Fibroblast of skin of abdomen (primary cell): ENCODE results near the gene FEN1.

ENCODE experiments used
- DNase-seq: peaks from one replicate; pipeline ENCODE4 v3.0.0-alpha.2; 2013

The FEN1 gene

GRCh38 chr11:61756452-61757212 is 36.1 kb upstream of the FEN1 start:
- peak; percentile 63 for DNase-seq

DNA sequence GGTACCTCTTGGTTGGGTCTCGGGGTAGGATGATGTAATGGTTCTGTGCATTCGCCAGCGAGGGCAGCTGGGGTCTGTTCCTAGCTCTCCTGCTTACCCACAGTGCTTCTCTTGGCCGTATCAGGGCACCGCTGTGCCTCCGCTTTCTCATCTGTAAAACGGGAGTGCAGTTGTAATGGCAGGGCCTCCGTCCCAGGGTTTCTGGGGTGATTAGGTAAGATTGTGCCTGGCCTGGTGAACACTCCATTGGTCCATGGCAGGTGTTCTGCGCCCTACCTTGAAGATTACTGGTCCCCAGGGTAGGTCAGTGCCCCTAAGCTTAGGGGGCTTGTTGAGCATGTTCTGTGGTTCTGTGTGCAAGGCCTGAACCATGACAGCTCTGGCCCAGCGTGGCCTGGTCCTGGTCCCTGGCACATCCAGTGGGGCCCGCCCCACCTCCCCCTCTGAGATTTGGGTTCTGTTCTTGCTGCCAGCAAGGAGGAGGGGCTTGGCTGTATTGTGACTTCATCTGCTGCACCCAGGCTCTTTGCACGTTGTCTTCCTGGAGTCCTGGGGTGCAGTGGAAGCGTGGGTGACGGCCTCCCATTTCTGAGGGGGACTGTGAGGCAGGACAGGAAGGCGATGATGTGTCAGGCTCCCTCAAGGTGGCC is 35.4 kb upstream of the FEN1 start:
- DNase-seq: no peak

- DNase-seq: no peak
Observed at GRCh38 chr11:61760946-61761345, 31.8 kb upstream of the FEN1 start.

DNA sequence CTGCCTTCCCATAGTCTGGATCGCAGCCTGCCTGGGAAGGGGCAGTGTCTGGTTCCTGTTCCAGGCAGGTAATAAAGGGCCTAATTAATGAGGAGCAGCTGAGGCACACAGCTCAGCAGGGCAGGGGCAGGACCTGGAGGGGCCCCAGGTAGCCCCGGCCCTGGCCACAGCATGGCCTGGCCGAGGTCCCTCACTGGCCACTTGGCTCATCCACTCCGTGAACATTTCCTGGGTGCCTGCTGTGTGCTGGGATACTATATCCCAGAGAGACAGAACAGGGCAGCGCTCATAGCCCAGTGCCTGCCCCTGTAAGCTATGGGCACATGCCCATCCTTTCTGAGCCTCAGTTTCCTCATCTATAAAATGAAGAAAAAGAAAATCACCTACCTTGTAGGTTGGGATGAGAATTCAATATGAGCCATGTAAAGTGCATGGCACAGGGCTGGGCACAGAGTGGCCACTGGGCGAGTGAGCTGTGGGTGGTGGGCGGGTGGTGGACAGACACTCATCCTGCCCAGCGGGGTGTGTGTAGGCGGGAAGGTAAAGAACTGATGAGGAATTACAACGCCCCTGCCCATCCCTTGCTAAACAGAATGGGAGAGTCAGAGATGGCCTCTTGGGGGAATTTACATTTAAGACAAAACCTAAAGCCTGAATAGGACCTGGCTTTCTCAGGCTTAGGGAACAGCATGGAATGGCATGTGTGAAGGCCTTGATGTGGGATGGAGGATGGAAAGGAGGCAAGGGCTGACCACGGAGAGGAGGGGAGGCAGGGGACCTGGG is 31.1 kb upstream of the FEN1 start:
- DNase-seq: no peak

DNA sequence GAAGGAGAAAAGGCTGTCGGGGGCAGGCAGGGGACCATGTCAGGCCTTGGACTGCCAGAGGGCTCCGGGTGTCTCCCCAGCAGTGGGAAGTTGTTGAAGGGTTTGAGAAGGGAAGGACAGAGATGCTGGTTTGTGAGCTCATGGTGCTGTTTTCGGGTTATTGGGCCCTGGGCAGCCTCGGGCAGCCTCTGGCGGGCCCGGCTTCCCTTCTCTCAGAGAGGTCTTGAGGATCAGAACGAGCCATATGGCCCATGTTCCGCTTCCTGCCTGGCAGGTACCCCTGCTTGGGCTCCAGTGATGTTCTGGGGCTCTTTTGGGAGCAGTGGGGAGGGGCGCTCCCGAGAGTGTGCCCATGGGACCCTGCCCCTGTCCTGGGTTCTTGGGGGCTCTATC is 30.5 kb upstream of the FEN1 start:
- DNase-seq: no peak

DNA sequence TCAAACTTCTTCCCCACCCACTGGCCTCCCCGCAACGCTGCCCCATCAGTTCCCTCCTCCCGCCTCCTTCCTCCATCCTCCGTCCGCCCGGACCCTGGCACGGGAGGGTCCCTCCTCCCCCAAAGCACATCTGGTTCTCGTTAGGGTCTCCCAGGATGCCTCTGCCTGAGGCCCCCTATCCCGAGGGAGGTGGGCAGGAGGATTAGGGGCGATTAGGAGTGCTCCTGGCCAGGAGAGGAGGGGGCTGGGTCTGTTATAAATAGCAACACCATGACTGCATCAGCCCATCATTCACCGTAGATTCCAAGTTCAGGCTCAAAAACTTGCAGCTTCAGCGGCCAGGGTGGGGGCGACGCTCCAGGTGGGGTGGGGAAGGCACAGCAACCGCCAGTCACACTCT is 29.9 kb upstream of the FEN1 start:
- DNase-seq: peak; percentile 35

GRCh38 chr11:61763930-61764605 is 28.6 kb upstream of the FEN1 start:
- no peak for DNase-seq

- no peak for DNase-seq
Observed at GRCh38 chr11:61764606-61765260, 28.0 kb upstream of the FEN1 start.

DNA sequence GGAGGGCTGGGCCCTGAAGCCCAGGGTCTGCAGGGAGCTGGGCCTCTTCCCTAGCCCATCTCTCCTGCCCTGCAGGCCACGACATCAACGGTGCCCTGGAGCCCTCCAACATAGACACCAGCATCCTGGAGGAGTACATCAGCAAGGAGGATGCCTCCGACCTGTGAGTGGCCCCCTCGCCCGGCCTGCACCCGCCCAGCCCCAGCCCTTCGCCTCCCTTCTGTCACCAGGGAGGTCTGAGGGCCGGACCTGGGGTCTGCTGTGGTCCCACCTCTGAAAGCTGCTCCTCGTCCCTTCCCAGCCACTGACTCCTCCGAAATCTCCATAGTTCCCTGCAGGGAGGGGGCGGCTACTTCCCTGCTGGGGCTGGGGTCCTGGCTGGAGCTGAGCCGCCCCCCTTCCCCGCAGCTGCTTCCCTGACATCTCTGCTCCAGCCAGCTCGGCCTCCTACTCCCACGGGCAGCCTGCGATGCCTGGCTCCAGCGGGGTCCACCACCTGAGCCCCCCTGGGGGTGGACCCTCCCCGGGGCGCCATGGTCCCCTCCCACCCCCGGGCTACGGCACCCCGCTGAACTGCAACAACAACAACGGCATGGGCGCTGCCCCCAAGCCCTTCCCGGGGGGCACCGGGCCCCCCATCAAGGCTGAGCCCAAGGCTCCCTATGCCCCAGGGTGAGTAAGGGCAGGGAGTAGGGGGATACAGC is 27.0 kb upstream of the FEN1 start:
- no peak for DNase-seq

GRCh38 chr11:61766353-61766841 is 26.3 kb upstream of the FEN1 start:
- peak; percentile 28 for DNase-seq

GRCh38 chr11:61768376-61769076 is 24.2 kb upstream of the FEN1 start:
- DNase-seq: no peak

GRCh38 chr11:61769169-61769920 is 23.4 kb upstream of the FEN1 start:
- peak; percentile 25 for DNase-seq

DNA sequence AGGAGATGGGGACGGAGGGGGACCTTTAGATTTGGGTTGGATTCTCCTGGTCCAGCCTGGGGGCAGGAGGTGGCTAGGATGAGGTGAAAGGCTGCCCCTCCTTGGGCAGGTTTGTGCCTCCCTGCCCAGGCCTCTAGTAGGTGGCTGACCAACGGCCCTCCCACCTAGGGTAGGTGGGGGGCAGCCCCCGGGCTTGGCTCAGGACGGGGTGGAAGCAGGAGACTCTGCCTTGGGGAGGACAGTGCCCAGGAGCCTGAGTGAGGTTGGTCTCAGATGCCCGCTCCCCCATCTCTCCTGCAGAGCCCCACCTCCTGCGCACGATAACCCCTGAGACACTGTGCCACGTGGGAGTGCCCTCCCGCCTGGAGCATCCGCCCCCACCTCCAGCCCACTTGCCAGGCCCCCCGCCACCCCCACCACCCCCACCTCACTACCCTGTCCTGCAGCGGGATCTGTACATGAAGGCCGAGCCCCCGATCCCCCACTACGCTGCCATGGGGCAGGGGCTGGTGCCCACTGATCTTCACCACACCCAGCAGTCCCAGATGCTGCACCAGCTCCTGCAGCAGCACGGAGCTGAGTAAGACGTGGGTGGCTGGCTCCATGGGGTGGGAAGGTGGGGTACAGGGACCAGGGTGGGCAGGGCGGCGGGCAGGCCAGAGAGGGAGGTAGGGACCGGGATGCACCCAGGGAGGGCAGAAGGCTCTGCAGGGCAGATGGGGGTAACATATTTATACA is 22.6 kb upstream of the FEN1 start:
- DNase-seq: no peak

DNA sequence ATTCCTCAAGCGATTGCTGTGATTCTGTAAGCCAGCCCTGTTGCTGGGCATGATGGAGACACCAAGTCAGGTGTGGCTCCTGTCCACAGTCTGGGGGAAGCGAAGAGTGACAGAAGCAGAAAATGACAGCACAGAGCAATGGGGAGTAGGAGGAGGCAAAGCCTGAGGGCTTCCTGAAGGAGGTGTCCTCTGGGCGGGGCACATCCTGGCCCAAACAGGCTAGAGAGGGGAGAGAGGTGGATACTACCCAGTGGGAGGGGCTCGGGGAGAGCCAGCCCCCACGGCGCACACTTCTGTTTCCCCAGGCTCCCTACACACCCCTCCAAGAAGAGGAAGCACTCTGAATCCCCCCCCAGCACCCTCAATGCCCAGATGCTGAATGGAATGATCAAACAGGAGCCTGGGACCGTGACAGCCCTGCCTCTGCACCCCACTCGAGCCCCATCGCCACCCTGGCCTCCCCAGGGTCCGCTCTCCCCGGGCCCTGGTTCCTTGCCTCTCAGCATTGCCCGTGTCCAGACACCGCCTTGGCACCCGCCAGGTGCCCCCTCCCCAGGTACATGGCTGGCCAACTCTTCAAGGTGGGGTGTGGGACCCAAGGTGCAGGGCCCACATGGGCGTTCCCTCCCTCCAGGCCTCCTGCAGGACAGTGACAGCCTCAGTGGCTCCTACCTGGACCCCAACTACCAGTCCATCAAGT is 21.4 kb upstream of the FEN1 start:
- DNase-seq: no peak

DNA sequence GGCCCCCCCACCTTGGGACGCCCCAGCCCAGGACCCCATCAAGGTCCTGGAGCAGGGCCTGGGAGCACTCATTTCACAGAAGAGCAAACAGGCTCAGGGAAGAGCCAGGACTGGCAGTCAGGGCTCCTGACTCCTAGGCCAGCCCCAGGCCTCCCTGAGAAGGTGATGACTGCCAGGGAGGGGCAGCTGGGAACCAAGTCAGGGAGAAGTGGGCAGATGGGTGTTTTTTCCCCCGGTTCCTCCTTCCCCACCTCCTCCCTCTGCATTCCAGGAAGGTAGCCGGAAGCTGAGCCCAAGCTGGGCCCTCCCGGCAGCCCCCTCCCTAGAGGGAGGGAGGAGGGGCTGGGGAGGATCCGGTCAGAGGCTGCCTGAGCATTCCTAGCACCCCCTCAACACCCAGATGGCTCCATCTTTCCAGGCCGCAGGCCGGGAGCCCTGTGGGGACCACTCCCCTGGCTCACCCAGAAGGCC is 20.7 kb upstream of the FEN1 start:
- no peak for DNase-seq

DNA sequence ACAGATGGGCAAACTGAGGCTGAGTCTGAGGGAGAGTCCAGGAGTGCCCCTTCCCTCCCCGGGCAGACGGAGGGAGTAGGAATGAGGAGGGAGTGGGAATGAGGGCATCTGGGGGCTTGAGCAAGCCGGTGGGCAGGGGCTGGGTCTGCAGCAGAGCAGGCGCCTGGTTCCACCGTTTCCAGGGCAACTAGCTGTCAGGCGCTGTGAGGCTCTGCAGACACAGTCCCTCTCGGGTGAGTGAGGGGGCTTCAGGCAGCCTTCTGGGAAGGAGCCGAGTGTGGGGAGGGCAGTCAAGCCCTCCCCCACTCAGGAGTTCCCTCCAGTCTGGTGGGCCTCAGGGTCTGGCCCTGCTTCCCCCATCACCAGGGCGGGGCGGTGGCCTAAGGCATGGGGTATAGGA is 19.4 kb upstream of the FEN1 start:
- DNase-seq: no peak

DNA sequence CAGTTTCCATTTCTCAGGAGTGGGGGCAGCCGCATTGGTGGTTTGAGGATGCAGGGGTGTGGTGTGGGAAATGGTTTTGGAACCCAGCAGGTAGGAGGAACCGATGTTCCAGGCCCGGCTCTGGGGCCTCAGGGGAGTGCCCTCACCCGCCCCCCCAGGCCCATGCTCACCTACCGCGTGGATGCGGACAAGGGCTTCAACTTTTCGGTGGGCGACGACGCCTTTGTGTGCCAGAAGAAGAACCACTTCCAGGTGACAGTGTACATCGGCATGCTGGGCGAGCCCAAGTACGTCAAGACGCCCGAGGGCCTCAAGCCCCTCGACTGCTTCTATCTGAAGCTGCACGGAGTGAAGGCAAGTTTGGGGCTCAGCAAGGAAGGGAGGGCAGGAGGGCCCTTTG is 18.9 kb upstream of the FEN1 start:
- no peak for DNase-seq

DNA sequence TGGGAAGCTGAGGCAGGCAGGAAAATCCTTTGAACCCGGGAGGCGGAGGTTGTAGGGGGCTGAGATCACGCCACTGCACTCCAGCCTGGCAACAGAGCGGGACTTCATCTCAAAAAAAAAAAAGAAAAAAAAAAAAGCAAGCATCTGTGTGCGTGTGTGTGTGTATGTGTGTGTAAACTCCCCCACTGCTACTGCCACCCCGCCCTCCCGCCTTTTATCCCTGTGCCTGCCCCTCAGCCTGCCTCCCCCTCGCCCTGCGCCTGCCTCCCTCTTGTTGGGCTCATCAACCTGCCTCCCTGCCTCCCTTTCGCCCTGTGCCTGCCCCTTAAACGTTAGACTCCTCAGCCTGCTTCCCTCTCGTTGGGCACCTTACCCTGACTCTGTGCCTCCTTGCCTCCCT is 18.3 kb upstream of the FEN1 start:
- DNase-seq: no peak

DNA sequence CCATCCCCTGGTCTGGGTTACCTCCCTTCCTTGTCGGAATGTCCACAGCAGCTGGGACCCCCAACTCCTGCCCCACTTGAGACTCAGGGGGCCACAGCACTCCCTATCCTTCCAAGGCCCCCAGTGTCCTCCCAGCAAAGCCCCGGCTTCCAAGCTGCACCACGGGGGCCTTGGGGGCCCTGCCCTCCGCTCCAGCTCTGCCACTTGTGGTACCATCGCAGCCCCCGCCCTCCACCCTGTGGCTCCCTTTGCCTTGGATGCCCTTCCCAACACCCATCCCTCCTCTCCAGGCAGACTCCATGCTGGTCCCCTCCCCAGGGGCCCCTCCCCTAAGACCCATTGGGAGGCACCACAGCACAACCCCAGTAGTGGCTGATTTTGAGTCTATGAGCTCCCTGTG is 17.6 kb upstream of the FEN1 start:
- no peak for DNase-seq
